Smooth muscle cell (in vitro differentiated cells): ENCODE measurements around the gene VPREB3. TPM values are rescaled to one million over a fixed set of nuclear protein-coding genes. Genes with fewer than 3 reads are reported as not detected.
A peak's percentile ranks its signal among the peaks of the same experiment; 100 is the strongest.

Experiments used
- DNase-seq: peaks from one replicate; lab custom pipeline; 2025; ENCODE audit not compliant: unreplicated experiment; lab: John Stamatoyannopoulos, UW
- H2AFZ ChIP-seq: fragments of 200-600 bp; sonication (generic); 2 replicates; pipeline ENCODE4 v1.6.0; 2016; ENCODE audit warnings: antibody characterized with exemption, low read depth, mild to moderate bottlenecking
- H3F3A ChIP-seq: fragments of 200-600 bp; sonication (generic); 2 replicates; pipeline ENCODE4 v1.6.0; 2017; ENCODE audit warnings: antibody characterized with exemption, low read depth
- H3K27ac ChIP-seq: fragments of 200-600 bp; sonication (generic); 2 replicates; pipeline ENCODE4 v1.5.1; 2016; ENCODE audit warnings: low read depth, mild to moderate bottlenecking
- H3K27me3 ChIP-seq: fragments of 200-600 bp; sonication (generic); 2 replicates; pipeline ENCODE4 v1.6.1; 2016; ENCODE audit warnings: low read depth, mild to moderate bottlenecking
- H3K36me3 ChIP-seq: fragments of 200-600 bp; sonication (generic); 2 replicates; pipeline ENCODE4 v1.5.1; 2016; ENCODE audit warnings: low read depth
- H3K4me1 ChIP-seq: fragments of 200-600 bp; sonication (generic); 2 replicates; pipeline ENCODE4 v1.5.1; 2016; ENCODE audit warnings: low read depth
- H3K4me2 ChIP-seq: fragments of 200-600 bp; sonication (generic); 2 replicates; pipeline ENCODE4 v1.6.0; 2016; ENCODE audit warnings: mild to moderate bottlenecking
- H3K4me3 ChIP-seq: fragments of 200-600 bp; sonication (generic); 2 replicates; pipeline ENCODE4 v1.5.1; 2016; ENCODE audit warnings: mild to moderate bottlenecking
- H3K79me2 ChIP-seq: fragments of 200-600 bp; sonication (generic); 2 replicates; pipeline ENCODE4 v1.6.0; 2016; ENCODE audit warnings: low read depth, mild to moderate bottlenecking
- H3K9ac ChIP-seq: fragments of 200-600 bp; sonication (generic); 2 replicates; pipeline ENCODE4 v1.6.0; 2016; ENCODE audit warnings: low read depth
- H3K9me3 ChIP-seq: fragments of 200-600 bp; sonication (generic); replicated peaks from 2 replicates; pipeline ENCODE4 v1.5.1; 2016; ENCODE audit warnings: low read depth
- H4K20me1 ChIP-seq: fragments of 200-600 bp; sonication (generic); 2 replicates; pipeline ENCODE4 v1.6.0; 2016; ENCODE audit warnings: low read depth
- CTCF ChIP-seq: fragments of 200-600 bp; sonication (generic); IDR thresholded peaks from 2 replicates; pipeline ENCODE4 v1.5.1; 2017; ENCODE audit warnings: borderline replicate concordance, mild to moderate bottlenecking, antibody characterized with exemption; ENCODE audit not compliant: insufficient read depth, poor library complexity, severe bottlenecking
- WGBS: methylation state at CpG from one replicate; pipeline ENCODE4 v1.1.7; 2016; ENCODE audit warnings: low lambda C conversion rate; 5-methylcytosine and 5-hydroxymethylcytosine counted together
- polyA plus RNA-seq: library from polyadenylated mRNA; unstranded; fragments of >200 nt; fragmentation: Nextera tagmentation; extraction: Ambion mirVana; gene quantifications from 2 replicates; pipeline ENCODE4 v1.2.1, GENCODE V29; 2016
- total RNA-seq: library from RNA; depleted of rRNA; stranded (reverse); fragments of >200 nt; gene quantifications from 2 replicates; pipeline ENCODE4 v1.2.3, GENCODE V29; 2014

The VPREB3 gene
- total and polyA plus RNA-seq, 2 experiments from 2014 or later = not detected

- 56% methylated on average over 7 of the region's 7 CpGs for WGBS
- Histone ChIP-seq H3K36me3 (no peaks in the 10 kb centered on the region), H4K20me1 (no peaks in the 10 kb centered on the region), H3K27ac (no peak overlapping the region), H3K27me3 (no peaks in the 10 kb centered on the region), H3K4me1 (peaks cover 8% of the 10 kb centered on the region), H3K79me2 (no peaks in the 10 kb centered on the region), H2AFZ (no peak overlapping the region), H3K9ac (no peak overlapping the region), H3K9me3 (no peaks in the 10 kb centered on the region), H3K4me2 (peak overlapping the region; percentile 90), H3F3A (no peaks in the 10 kb centered on the region), H3K4me3 (peak overlapping the region; percentile 60)
- TF ChIP-seq CTCF = no peak
- DNase-seq = no peak
Measured at GRCh38 chr22:23773483-23774113, 19.4 kb upstream of the VPREB3 start.

GRCh38 chr22:23772649-23773473 lies 18.6 kb upstream of the VPREB3 start, which contains the start of gene MMP11:
Gene MMP11 (plus strand): TSS chr22:23772849. CDS start chr22:23772871, 22 bp downstream.
- no peaks in the 10 kb centered on the region for H3K36me3 ChIP-seq
- H2AFZ ChIP-seq = peak within 1 kb of the TSS; percentile 72
- peaks cover 8% of the 10 kb centered on the region for H3K4me1 ChIP-seq
- no peaks in the 10 kb centered on the region for H3K79me2 ChIP-seq
- WGBS = 3% methylated on average over 58 of the region's 79 CpGs
- peak within 1 kb of the TSS; percentile 40 for H3K9ac ChIP-seq
- no peak for TF ChIP-seq CTCF
- H3K27me3 ChIP-seq = no peaks in the 10 kb centered on the region
- H3K9me3 ChIP-seq = no peaks in the 10 kb centered on the region
- H3F3A ChIP-seq = no peaks in the 10 kb centered on the region
- DNase-seq = no peak
- peak within 1 kb of the TSS; percentile 90 for H3K4me2 ChIP-seq
- no peak within 1 kb of the TSS for H3K27ac ChIP-seq
- H3K4me3 ChIP-seq = peak within 1 kb of the TSS; percentile 60
- no peaks in the 10 kb centered on the region for H4K20me1 ChIP-seq

GRCh38 chr22:23772315-23772648 lies 18.1 kb upstream of the VPREB3 start:
- H3K27ac ChIP-seq = no peak overlapping the region
- peak overlapping the region; percentile 40 for H3K9ac ChIP-seq
- no peaks in the 10 kb centered on the region for H3K36me3 ChIP-seq
- H3K79me2 ChIP-seq = no peaks in the 10 kb centered on the region
- peak overlapping the region; percentile 71 for H2AFZ ChIP-seq
- no peaks in the 10 kb centered on the region for H3K9me3 ChIP-seq
- 20% methylated on average over 6 of the region's 6 CpGs for WGBS
- peak overlapping the region; percentile 90 for H3K4me2 ChIP-seq
- no peaks in the 10 kb centered on the region for H3K27me3 ChIP-seq
- TF ChIP-seq CTCF = no peak
- peak overlapping the region; percentile 60 for H3K4me3 ChIP-seq
- H4K20me1 ChIP-seq = no peaks in the 10 kb centered on the region
- H3K4me1 ChIP-seq = peaks cover 8% of the 10 kb centered on the region
- H3F3A ChIP-seq = no peaks in the 10 kb centered on the region
- DNase-seq = no peak
